H1 (cell line): Measurements from ENCODE around the gene EVPL. TPM values are rescaled to one million over a fixed set of nuclear protein-coding genes. Genes with fewer than 3 reads are reported as not detected.

ENCODE experiments used
- CTCF ChIA-PET: fragments of 300-600 bp; sonication (Branson Sonifier 250); formaldehyde crosslinking; loops from one replicate; lab custom pipeline; 2021; ENCODE audit not compliant: partially characterized antibody; lab: Charles Lee
- POLR2A ChIA-PET: fragments of 300-600 bp; sonication (Branson Sonifier 250); formaldehyde crosslinking; loops from one replicate; lab custom pipeline; 2021; ENCODE audit warnings: inconsistent platforms; ENCODE audit not compliant: partially characterized antibody; lab: Charles Lee
- DNase-seq, 2 experiments: peaks; one replicate each; pipeline versions ENCODE4 v3.0.0 to v3.0.0-alpha.2; 2010 to 2022; ENCODE audit warnings: low spot score in 2 of 2, low read depth in 1 of 2, mixed read lengths in 1 of 2
- FAIRE-seq: peaks from 2 replicates; lab custom pipeline; 2011; peaks lifted over from hg19 to GRCh38; lab: Jason Lieb, UNC
- H2AFZ ChIP-seq: 2 replicates; pipeline ENCODE4 v1.8.1; 2012; ENCODE audit warnings: low read length, inconsistent platforms
- H2AK5ac ChIP-seq: 2 replicates; pipeline ENCODE4 v1.6.1; 2013; ENCODE audit warnings: low read depth, low read length
- H2BK120ac ChIP-seq: replicated peaks from 2 replicates; pipeline ENCODE3; 2013; ENCODE audit warnings: low read depth, low read length, inconsistent platforms
- H2BK12ac ChIP-seq: 2 replicates; pipeline ENCODE4 v1.6.1; 2013; ENCODE audit warnings: low read depth, low read length
- H2BK15ac ChIP-seq: 2 replicates; pipeline ENCODE4 v1.6.1; 2013; ENCODE audit warnings: low read length
- H2BK20ac ChIP-seq: 2 replicates; pipeline ENCODE4 v1.6.1; 2013; ENCODE audit warnings: low read length
- H2BK5ac ChIP-seq: 2 replicates; pipeline ENCODE4 v1.6.1; 2013; ENCODE audit warnings: low read depth, low read length
- H3K14ac ChIP-seq: 2 replicates; pipeline ENCODE4 v1.6.1; 2013; ENCODE audit warnings: inconsistent platforms; ENCODE audit not compliant: insufficient read length
- H3K18ac ChIP-seq: 2 replicates; pipeline ENCODE4 v1.6.1; 2013; ENCODE audit warnings: low read length; ENCODE audit errors: extremely low read depth
- H3K23ac ChIP-seq: 2 replicates; pipeline ENCODE4 v1.6.1; 2013; ENCODE audit warnings: inconsistent platforms; ENCODE audit not compliant: insufficient read length
- H3K23me2 ChIP-seq: 2 replicates; pipeline ENCODE4 v1.6.1; 2013; ENCODE audit warnings: low read depth, low read length
- H3K27ac ChIP-seq: 2 replicates; pipeline ENCODE4 v1.6.1; 2011; ENCODE audit warnings: low read depth, low read length, inconsistent platforms
- H3K27me3 ChIP-seq, 4 experiments: replicated peaks in 1 of 4; 1 replicate in 1 of 4; 2 replicates in 3 of 4; pipeline versions ENCODE4 v1.6.1 to v1.8.1; 2011 to 2013; ENCODE audit warnings: low read length in 3 of 4, mild to moderate bottlenecking in 3 of 4, inconsistent platforms in 2 of 4, mixed read lengths in 2 of 4, moderate library complexity in 1 of 4; ENCODE audit not compliant: control insufficient read depth in 3 of 4, insufficient read depth in 3 of 4; ENCODE audit errors: extremely low read depth in 1 of 4
- H3K36me3 ChIP-seq, 4 experiments: 2 replicates each; pipeline versions ENCODE4 v1.6.1 to v1.8.1; 2011 to 2013; ENCODE audit warnings: mild to moderate bottlenecking in 4 of 4, low read length in 3 of 4, moderate library complexity in 2 of 4, control low read depth in 1 of 4, inconsistent platforms in 1 of 4; ENCODE audit not compliant: insufficient read depth in 4 of 4, control insufficient read depth in 2 of 4
- H3K4ac ChIP-seq: replicated peaks from 2 replicates; pipeline ENCODE3; 2013; ENCODE audit warnings: low read length, low read depth, mixed read lengths, inconsistent platforms; ENCODE audit not compliant: insufficient read length
- H3K4me1 ChIP-seq, 4 experiments: replicated peaks in 1 of 4; 1 replicate in 1 of 4; 2 replicates in 3 of 4; pipeline versions ENCODE4 v1.6.1 to v1.8.1; 2011 to 2013; ENCODE audit warnings: low read length in 3 of 4, inconsistent platforms in 2 of 4, mixed read lengths in 1 of 4; ENCODE audit not compliant: insufficient read depth in 4 of 4, control insufficient read depth in 3 of 4
- H3K4me2 ChIP-seq, 2 experiments: 2 replicates each; pipeline versions ENCODE4 v1.6.1 to v1.8.1; 2011 to 2013; ENCODE audit warnings: low read depth in 2 of 2, low read length in 2 of 2, control low read depth in 1 of 2, inconsistent platforms in 1 of 2, mild to moderate bottlenecking in 1 of 2; ENCODE audit not compliant: insufficient read depth in 1 of 2
- H3K4me3 ChIP-seq, 4 experiments: fragments of 200-600, 300-600 bp in 1 of 4; sonication (generic), shearing (Covaris generic), sonication (Bioruptor Twin) in 1 of 4; 2 replicates each; pipeline versions ENCODE4 v1.5.1 to v1.8.1; 2011 to 2016; ENCODE audit warnings: low read length in 4 of 4, low read depth in 3 of 4, control low read depth in 2 of 4, inconsistent platforms in 2 of 4, mild to moderate bottlenecking in 2 of 4, mixed read lengths in 1 of 4, moderate library complexity in 1 of 4; ENCODE audit not compliant: insufficient read depth in 2 of 4; ENCODE audit errors: extremely low read depth in 1 of 4
- H3K56ac ChIP-seq: replicated peaks from 2 replicates; pipeline ENCODE3; 2013; ENCODE audit warnings: low read depth, mild to moderate bottlenecking, mixed read lengths, low read length, inconsistent platforms; ENCODE audit not compliant: insufficient read length
- H3K79me1 ChIP-seq: 2 replicates; pipeline ENCODE4 v1.6.1; 2013; ENCODE audit warnings: low read depth, low read length, control low read depth
- H3K79me2 ChIP-seq, 2 experiments: 2 replicates each; pipeline versions ENCODE4 v1.6.1 to v1.8.1; 2012 to 2013; ENCODE audit warnings: low read length in 2 of 2, mild to moderate bottlenecking in 2 of 2, inconsistent platforms in 1 of 2; ENCODE audit not compliant: insufficient read depth in 2 of 2, control insufficient read depth in 1 of 2
- H3K9ac ChIP-seq, 4 experiments: replicated peaks in 1 of 4; 1 replicate in 1 of 4; 2 replicates in 3 of 4; pipeline versions ENCODE4 v1.6.1 to v1.8.1; 2011 to 2013; ENCODE audit warnings: low read depth in 3 of 4, low read length in 3 of 4, control low read depth in 2 of 4, mild to moderate bottlenecking in 2 of 4, moderate library complexity in 2 of 4, inconsistent platforms in 1 of 4; ENCODE audit errors: extremely low read depth in 1 of 4
- H3K9me3 ChIP-seq, 2 experiments: 2 replicates each; pipeline versions ENCODE4 v1.6.1 to v1.8.1; 2012 to 2013; ENCODE audit warnings: mild to moderate bottlenecking in 2 of 2, moderate library complexity in 2 of 2, control low read depth in 1 of 2, inconsistent platforms in 1 of 2, low read depth in 1 of 2, low read length in 1 of 2, mixed read lengths in 1 of 2; ENCODE audit not compliant: insufficient read depth in 2 of 2
- H4K20me1 ChIP-seq, 2 experiments: replicated peaks in 1 of 2; 2 replicates each; pipeline versions ENCODE3 to v1.8.1; 2011 to 2013; ENCODE audit warnings: inconsistent platforms in 2 of 2, low read length in 2 of 2, mild to moderate bottlenecking in 1 of 2; ENCODE audit not compliant: insufficient read depth in 2 of 2, control insufficient read depth in 1 of 2
- H4K5ac ChIP-seq: 2 replicates; pipeline ENCODE4 v1.6.1; 2013; ENCODE audit warnings: low read length, low read depth, mixed read lengths, inconsistent platforms; ENCODE audit not compliant: insufficient read length
- H4K8ac ChIP-seq: 2 replicates; pipeline ENCODE4 v1.8.0; 2013; ENCODE audit warnings: mild to moderate bottlenecking, moderate library complexity, low read length, inconsistent platforms; ENCODE audit not compliant: insufficient read depth; ENCODE audit errors: extremely low read depth
- H4K91ac ChIP-seq: replicated peaks from 2 replicates; pipeline ENCODE3; 2013; ENCODE audit warnings: low read length, mixed read lengths, inconsistent platforms; ENCODE audit not compliant: insufficient read length
- CREB1 ChIP-seq: IDR thresholded peaks from 2 replicates; pipeline ENCODE4 v1.6.1; 2012; ENCODE audit warnings: inconsistent platforms
- KDM4A ChIP-seq: IDR thresholded peaks from one replicate; pipeline ENCODE4 v1.7.1; 2012; ENCODE audit warnings: low read depth, mild to moderate bottlenecking, moderate library complexity, low read length, inconsistent platforms; ENCODE audit not compliant: severe bottlenecking
- whole genome bisulfite sequencing, 2 experiments: shearing (Covaris generic) in 1 of 2; methylation state at CpG; one replicate each; pipeline versions ENCODE4 v1.1.6 to v1.1.7; 2013 to 2015; ENCODE audit warnings: low lambda C conversion rate in 2 of 2, mixed read lengths in 2 of 2, inconsistent platforms in 1 of 2, low coverage in 1 of 2, missing lambda C conversion rate in 1 of 2; ENCODE audit not compliant: insufficient replicate concordance in 2 of 2, insufficient coverage in 1 of 2, insufficient read length in 1 of 2; ENCODE audit errors: extremely low coverage in 1 of 2, missing lambda C conversion rate in 1 of 2; 5-methylcytosine and 5-hydroxymethylcytosine counted together
- polyA plus RNA-seq, 7 experiments: library from polyadenylated mRNA; depleted of rRNA in 3 of 7; stranded (reverse) in 5 of 7; unstranded in 2 of 7; fragments of >200 nt in 5 of 7; fragments of 200-250 nt in 2 of 7; gene quantifications; 1 replicate in 5 of 7; 2 replicates in 1 of 7; 4 replicates in 1 of 7; pipeline versions ENCODE4 v1.2.1 to v1.2.3, GENCODE V29; 2011 to 2013; ENCODE audit warnings: missing spikeins in 2 of 7, mixed read lengths in 2 of 7
- total RNA-seq: library from RNA; stranded (reverse); fragmentation: NEBNext Ultra II Directional; extraction: Animal tissue kit (Norgen Biotek cat#: 25700); gene quantifications from 2 replicates; pipeline ENCODE4 v1.2.1, GENCODE V29; 2021
- TF ChIP-seq, protein P1 (sequence below), 3 experiments: IDR thresholded peaks; 1 replicate in 2 of 3; 2 replicates in 1 of 3; pipeline versions ENCODE4 v1.5.1 to v1.6.1; 2011; ENCODE audit warnings: low read length in 3 of 3, mild to moderate bottlenecking in 3 of 3, inconsistent platforms in 2 of 3, low read depth in 1 of 3, moderate library complexity in 1 of 3; ENCODE audit not compliant: insufficient read depth in 1 of 3; ENCODE audit errors: control extremely low read depth in 1 of 3

EVPL gene
- total and polyA plus RNA-seq, 2 of the 8 experiments (the other 6 are each of a cell fraction or from before 2014, with no cell fraction given): 0.20 to 0.99 TPM

GRCh38 chr17:76038050-76038449 lies 10.9 kb upstream of the EVPL start:
- Histone ChIP-seq H3K9ac (no peak overlapping the region), H3K4ac (no peak overlapping the region), H3K9me3 (no peaks in the 10 kb centered on the region), H2AK5ac (no peak overlapping the region), H3K79me2 (no peaks in the 10 kb centered on the region), H3K4me1 (peaks cover 0 to 20% (median 8%) of the 10 kb centered on the region in 4 experiments; a peak in 6 of 7 replicates), H3K18ac (no peak overlapping the region), H3K27me3 (no peaks in the 10 kb centered on the region), H3K79me1 (no peaks in the 10 kb centered on the region), H4K20me1 (peaks cover 0 to 5% of the 10 kb centered on the region in 2 experiments), H2BK5ac (no peak overlapping the region), H2BK15ac (no peak overlapping the region), H4K5ac (no peak overlapping the region), H3K36me3 (peaks cover 17 to 41% (median 31%) of the 10 kb centered on the region in 4 experiments), H3K23me2 (no peaks in the 10 kb centered on the region), H3K27ac (no peak overlapping the region), H3K4me2 (no peak overlapping the region), H3K4me3 (no peak overlapping the region), H3K56ac (no peak overlapping the region), H3K23ac (no peak overlapping the region), H4K91ac (no peak overlapping the region), H2BK12ac (no peak overlapping the region), H2AFZ (no peak overlapping the region), H2BK120ac (no peak overlapping the region), H2BK20ac (no peak overlapping the region), H3K14ac (no peak overlapping the region), H4K8ac (no peak overlapping the region)
- POLR2A ChIA-PET: no interaction called here
- FAIRE-seq (no peak), DNase-seq (no peak)
- 96% methylated on average over 3 of the region's 3 CpGs; no CpG with 5 or more reads in 1 of the 2 experiments for WGBS, 2 experiments
- CTCF ChIA-PET: interaction anchor here (0.9 to 13.7 kb wide), 3 partner anchors 11 to 30 kb away, joined by 5 to 229 read pairs (median 5); partner anchors contain the start of gene CDK3
- TF ChIP-seq KDM4A (no peak), CREB1 (peak; percentile 75; the same call in 1 of the 2 replicates)
- TF ChIP-seq, protein P1, sequence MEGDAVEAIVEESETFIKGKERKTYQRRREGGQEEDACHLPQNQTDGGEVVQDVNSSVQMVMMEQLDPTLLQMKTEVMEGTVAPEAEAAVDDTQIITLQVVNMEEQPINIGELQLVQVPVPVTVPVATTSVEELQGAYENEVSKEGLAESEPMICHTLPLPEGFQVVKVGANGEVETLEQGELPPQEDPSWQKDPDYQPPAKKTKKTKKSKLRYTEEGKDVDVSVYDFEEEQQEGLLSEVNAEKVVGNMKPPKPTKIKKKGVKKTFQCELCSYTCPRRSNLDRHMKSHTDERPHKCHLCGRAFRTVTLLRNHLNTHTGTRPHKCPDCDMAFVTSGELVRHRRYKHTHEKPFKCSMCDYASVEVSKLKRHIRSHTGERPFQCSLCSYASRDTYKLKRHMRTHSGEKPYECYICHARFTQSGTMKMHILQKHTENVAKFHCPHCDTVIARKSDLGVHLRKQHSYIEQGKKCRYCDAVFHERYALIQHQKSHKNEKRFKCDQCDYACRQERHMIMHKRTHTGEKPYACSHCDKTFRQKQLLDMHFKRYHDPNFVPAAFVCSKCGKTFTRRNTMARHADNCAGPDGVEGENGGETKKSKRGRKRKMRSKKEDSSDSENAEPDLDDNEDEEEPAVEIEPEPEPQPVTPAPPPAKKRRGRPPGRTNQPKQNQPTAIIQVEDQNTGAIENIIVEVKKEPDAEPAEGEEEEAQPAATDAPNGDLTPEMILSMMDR (IDR thresholded peaks at IDR 0.05; ENCODE audit: control extremely low read depth in 1 of 3, insufficient read depth in 1 of 3, low read depth in 1 of 3, low read length in 3 of 3): no peak
